GM12873 (cell line): ENCODE results near the gene FLAD1.

Source experiments
- TF ChIP-seq, protein P1 (sequence below): IDR thresholded peaks from 2 replicates; pipeline ENCODE4 v1.5.1; 2012; ENCODE audit warnings: low read depth, mild to moderate bottlenecking, moderate library complexity, low read length, control low read depth; ENCODE audit not compliant: insufficient read depth; ENCODE audit errors: missing control alignments

The FLAD1 gene

DNA sequence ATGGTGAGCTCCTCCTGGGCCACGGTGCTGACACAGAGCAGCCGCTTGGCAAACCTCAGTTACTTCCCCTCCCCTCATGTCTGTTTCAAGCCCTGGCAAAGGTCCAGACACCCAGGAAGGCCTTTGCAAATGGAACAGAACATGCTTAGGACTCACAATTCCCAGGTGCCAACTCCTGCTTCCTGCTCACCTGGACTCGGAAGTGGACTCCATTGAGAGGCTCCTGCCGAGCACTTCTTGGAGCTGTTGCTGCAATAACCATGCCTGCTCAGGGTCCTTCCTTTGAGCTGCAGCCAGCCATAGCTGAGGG is 39.7 kb downstream of the FLAD1 start:
- TF ChIP-seq, protein P1, sequence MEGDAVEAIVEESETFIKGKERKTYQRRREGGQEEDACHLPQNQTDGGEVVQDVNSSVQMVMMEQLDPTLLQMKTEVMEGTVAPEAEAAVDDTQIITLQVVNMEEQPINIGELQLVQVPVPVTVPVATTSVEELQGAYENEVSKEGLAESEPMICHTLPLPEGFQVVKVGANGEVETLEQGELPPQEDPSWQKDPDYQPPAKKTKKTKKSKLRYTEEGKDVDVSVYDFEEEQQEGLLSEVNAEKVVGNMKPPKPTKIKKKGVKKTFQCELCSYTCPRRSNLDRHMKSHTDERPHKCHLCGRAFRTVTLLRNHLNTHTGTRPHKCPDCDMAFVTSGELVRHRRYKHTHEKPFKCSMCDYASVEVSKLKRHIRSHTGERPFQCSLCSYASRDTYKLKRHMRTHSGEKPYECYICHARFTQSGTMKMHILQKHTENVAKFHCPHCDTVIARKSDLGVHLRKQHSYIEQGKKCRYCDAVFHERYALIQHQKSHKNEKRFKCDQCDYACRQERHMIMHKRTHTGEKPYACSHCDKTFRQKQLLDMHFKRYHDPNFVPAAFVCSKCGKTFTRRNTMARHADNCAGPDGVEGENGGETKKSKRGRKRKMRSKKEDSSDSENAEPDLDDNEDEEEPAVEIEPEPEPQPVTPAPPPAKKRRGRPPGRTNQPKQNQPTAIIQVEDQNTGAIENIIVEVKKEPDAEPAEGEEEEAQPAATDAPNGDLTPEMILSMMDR, result no peak

DNA sequence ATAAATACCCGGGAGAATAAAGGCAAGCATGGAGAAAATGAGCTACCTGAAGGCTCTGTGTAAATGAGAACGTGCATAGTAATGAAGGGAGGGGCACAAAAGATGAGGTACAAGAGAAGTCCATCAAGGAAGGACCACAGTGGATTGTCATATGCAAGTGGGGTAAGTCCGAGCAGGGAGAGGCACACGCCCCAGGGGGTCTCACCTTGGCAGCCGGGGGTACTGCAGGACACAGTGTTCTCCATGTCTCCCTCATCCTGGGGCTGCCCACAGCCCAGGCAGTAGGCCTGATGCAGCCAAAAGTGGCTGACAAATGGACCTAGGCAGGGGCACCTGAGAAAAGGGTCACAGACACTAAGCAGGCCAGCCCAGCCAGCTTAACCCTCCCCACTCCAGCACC is 40.5 kb downstream of the FLAD1 start:
- TF ChIP-seq, protein P1, result no peak

DNA sequence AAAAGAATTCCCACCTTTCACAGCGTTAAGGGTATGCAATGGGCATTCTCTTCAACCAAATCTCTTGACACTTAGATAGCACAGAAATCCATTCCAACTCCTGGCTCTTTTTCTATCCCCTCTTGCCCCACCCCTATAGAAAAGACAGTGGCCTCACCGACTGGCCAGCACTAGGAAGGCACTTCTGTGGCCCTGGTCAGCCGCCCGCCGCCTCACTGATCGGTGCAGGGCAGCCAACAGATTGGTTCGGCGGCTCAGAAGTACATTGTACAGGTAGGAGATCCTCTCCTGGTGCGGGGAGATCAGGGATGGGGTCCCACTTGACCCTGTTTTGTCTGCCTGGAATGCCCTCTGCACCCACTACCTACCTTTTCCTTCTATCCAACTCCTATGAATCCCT is 41.2 kb downstream of the FLAD1 start:
- TF ChIP-seq, protein P1, result no peak

DNA sequence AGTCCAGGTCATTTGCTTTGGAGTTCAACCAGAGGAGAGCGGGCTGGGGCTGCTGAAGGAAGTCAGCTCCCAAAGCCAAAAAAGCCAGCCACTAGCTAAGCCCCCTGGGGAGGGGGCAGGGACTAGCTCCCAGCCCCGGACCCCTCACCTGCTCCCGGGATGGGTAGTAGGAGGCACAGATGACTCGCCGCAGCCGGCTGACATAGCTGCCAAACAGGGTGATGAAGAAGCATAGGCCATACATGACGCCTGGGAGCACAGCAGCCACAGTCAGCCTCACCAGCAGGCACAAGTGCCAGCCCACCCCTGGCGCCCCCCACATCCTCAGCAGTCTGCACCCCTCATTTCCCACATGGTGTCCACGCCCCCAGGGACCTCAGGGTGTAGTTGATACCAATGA is 43.0 kb downstream of the FLAD1 start:
- TF ChIP-seq, protein P1, result no peak

DNA sequence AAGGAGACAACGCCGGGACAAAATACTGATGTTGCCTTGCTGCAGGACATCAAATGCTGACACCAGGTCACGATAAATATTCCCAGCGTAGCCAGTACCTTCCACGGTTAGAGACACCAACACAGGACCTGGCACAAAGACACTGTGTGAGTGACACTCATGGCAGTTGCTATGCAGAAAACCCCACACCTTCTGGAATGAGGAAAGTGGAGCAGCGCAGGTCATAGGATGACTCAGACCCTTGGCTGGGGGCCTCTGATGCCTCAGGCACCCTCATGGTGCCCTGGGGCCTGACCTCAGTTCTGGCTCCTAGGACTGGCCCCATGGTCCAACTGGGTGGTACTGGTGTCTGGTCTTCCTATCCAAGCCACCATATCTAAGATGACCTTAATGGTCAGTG is 43.4 kb downstream of the FLAD1 start:
- TF ChIP-seq, protein P1, result no peak

DNA sequence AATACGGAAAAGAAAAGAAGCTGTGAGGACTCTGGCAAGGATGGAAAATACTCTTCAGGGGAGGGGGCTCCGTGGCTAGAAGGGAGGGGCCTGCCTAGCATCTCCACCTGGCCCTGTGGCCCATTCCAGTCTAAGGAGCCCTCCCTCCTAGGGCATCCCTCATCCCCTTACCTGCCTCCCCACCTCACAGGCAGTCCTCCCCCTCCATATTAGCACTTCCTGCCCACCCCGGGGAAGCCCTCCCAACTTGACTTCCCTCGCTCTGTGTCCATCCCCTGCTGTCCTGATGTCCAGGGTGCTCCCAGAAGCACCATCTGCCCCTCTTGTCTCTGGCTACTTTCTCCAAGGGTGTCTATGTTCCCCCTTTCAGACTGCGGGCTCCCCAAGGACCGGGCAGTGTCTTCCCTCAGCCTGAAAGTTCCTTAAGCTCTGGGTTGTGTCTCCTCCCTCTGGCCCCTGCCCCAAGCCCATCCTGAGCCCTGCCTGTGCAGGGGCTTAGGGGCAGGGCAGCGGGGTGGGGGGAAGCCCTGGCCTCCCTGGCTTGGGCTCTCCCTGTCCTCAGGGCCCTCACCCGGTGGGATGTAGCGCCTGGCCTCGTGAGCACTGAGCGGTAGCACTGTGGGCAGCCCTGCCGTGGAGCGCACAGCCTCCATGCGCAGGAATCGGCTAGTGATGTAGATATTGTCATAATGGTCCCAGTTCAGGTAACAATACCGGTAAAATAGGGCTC is 46.5 kb downstream of the FLAD1 start:
- TF ChIP-seq, protein P1, result no peak

DNA sequence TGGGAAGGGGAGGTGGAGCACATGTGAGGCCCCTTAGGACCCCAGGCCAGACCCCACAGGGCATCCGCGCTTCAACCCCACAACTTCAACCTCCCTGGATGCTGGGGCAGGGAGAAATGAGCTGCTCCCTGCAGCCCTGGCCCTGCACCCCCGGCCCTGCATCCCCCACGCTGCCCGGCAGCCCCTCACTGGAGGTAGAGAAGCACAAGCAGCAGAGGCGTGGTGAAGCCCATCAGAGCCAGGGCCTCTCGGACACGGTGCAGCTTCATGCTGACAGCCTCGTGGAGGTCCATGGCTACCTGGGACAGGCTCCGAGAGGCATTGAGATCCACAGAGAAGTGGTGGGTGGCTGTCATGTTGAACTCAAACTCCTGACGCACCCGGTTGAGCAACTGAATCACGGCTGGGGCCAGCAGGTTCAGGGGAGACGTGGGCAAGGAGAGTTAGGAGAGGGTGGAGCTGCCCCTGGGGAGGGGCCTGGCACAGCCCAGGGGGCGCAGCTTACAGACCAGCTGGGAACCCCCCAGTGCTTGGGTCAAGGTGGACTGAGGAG is 47.2 kb downstream of the FLAD1 start:
- TF ChIP-seq, protein P1, result no peak

DNA sequence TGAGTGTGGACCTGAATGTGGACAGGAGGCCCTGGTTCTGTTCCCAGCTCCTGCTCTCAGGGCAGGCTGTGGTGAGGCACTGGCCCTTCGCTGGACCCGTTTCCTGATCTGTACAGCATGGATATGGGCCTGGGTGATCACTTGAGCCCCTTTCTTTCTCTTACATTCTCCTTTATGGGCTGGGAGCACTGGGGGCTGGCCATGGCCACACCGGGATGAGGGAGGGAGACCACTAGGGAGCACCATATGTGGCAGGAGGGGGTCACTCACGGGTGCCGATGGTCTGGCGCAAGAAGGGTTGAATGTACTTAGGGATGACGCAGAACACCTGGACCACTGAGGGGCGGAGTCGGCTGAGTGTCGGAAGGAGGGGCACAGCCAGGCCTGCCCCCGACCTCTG is 47.8 kb downstream of the FLAD1 start:
- TF ChIP-seq, protein P1, result no peak
